Measurements from ENCODE around the gene PDE3A. TPM values are rescaled to one million over a fixed set of nuclear protein-coding genes. Genes with fewer than 3 reads are reported as not detected.

PDE3A gene
- total RNA-seq, 4 donors from 2014 or later: 4.4 to 5.3 (median 4.9) TPM

DNA sequence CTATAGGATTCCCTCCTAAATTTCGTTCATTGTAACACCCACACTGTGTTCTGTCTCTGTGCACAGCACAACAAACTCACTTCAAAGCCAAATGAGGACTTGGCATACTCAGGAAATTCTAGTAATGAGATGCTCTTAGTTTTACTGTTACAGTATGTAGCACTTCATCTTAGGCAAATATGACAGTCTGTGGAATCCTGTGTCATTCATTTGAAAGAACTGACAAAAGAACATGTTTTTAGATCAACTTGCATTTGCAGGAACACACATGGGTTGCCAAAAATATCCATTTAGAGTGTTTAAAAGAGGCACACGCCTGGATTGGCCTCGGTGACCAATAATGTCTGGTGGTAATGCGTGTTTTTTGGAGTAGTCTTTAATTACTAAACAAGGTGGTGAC lies 56.5 kb downstream of the PDE3A start:
- TF ChIP-seq POLR2A (IDR thresholded peaks at IDR 0.05): no peak
- TF ChIP-seq, protein P1, sequence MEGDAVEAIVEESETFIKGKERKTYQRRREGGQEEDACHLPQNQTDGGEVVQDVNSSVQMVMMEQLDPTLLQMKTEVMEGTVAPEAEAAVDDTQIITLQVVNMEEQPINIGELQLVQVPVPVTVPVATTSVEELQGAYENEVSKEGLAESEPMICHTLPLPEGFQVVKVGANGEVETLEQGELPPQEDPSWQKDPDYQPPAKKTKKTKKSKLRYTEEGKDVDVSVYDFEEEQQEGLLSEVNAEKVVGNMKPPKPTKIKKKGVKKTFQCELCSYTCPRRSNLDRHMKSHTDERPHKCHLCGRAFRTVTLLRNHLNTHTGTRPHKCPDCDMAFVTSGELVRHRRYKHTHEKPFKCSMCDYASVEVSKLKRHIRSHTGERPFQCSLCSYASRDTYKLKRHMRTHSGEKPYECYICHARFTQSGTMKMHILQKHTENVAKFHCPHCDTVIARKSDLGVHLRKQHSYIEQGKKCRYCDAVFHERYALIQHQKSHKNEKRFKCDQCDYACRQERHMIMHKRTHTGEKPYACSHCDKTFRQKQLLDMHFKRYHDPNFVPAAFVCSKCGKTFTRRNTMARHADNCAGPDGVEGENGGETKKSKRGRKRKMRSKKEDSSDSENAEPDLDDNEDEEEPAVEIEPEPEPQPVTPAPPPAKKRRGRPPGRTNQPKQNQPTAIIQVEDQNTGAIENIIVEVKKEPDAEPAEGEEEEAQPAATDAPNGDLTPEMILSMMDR (IDR thresholded peaks at IDR 0.05 in 4 of 5, conservative IDR thresholded peaks at IDR 0.05 in 1 of 5): no peak
- in situ Hi-C loops (cut with MboI; ENCODE audit: low sequenced_read_pairs in 4 of 4): no loop called here
- no peak overlapping the region for H3K4me3 ChIP-seq
- H3K4me1 ChIP-seq: peaks cover 10 to 35% of the 10 kb centered on the region in 2 donors
- no peaks in the 10 kb centered on the region for H3K27me3 ChIP-seq
- DNase-seq (no peak), ATAC-seq (no peak)
- no peaks in the 10 kb centered on the region for H3K36me3 ChIP-seq
- H3K9me3 ChIP-seq: no peaks in the 10 kb centered on the region
- peak overlapping the region in 2 of 4 donors; percentile 7 to 49 for H3K27ac ChIP-seq
- intact Hi-C loops (cut with DNase I; ENCODE audit: low total_unique reads): no loop called here

DNA sequence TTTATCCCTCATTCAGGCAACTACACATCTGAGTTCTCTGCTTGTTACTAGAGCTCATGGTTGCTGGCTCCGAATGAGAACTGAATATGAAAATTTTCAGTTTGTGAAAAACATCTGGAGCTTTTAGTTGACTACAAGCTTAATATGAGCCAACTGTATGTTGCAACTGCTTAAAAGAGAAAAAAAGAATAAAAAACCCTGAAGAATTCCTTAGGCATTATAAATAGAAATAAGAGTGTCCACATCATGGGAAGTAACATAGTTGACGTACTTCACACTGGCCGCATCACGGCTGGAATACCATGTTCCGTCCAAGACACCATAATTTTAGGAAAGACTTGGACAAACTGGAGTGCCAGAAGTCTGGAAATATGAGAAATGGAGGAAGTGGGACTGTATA lies 57.9 kb downstream of the PDE3A start:
- TF ChIP-seq, protein P1 (IDR thresholded peaks at IDR 0.05 in 4 of 5, conservative IDR thresholded peaks at IDR 0.05 in 1 of 5): no peak
- peak in 1 of 2 donors; percentile 25 for TF ChIP-seq POLR2A (IDR thresholded peaks at IDR 0.05)
- in situ Hi-C loops (cut with MboI; ENCODE audit: low sequenced_read_pairs in 4 of 4) (no loop called here), intact Hi-C loops (cut with DNase I; ENCODE audit: low total_unique reads) (no loop called here)
- DNase-seq (peak; percentile 33 to 64), ATAC-seq (peak; percentile 73 to 75)
- Histone ChIP-seq H3K27ac (peak overlapping the region; percentile 47 to 49 (median 48)), H3K4me3 (no peak overlapping the region), H3K9me3 (no peaks in the 10 kb centered on the region), H3K27me3 (no peaks in the 10 kb centered on the region), H3K36me3 (no peaks in the 10 kb centered on the region), H3K4me1 (peaks cover 1 to 26% of the 10 kb centered on the region in 2 donors)

DNA sequence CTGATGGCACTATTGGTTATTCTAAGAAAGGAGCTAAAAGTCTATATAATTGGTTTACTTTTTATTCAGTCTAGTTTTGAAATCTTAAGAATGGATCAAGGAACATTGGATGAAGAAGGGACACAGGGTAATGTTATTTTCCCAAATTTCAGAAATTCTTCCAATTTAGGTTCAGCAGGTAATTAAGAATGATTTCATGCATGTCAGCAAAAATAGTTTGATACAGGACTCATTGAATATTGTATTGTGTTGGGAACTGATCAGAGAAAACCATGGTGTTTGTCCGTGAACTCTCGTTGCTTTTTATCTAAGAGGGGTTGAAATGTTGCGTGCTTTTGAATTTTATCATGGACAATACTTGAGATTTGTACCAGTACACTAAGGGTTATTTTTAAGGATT lies 58.6 kb downstream of the PDE3A start:
- peaks cover 0 to 18% of the 10 kb centered on the region in 2 donors for H3K4me1 ChIP-seq
- H3K36me3 ChIP-seq: no peaks in the 10 kb centered on the region
- no peak overlapping the region for H3K4me3 ChIP-seq
- ATAC-seq (no peak), DNase-seq (no peak)
- no peak for TF ChIP-seq POLR2A (IDR thresholded peaks at IDR 0.05)
- TF ChIP-seq, protein P1 (IDR thresholded peaks at IDR 0.05 in 4 of 5, conservative IDR thresholded peaks at IDR 0.05 in 1 of 5): no peak
- H3K27ac ChIP-seq: peak overlapping the region in 3 of 4 donors; percentile 7 to 47 (median 30)
- intact Hi-C loops (cut with DNase I; ENCODE audit: low total_unique reads) (no loop called here), in situ Hi-C loops (cut with MboI; ENCODE audit: low sequenced_read_pairs in 4 of 4) (no loop called here)
- no peaks in the 10 kb centered on the region for H3K27me3 ChIP-seq
- H3K9me3 ChIP-seq: no peaks in the 10 kb centered on the region

DNA sequence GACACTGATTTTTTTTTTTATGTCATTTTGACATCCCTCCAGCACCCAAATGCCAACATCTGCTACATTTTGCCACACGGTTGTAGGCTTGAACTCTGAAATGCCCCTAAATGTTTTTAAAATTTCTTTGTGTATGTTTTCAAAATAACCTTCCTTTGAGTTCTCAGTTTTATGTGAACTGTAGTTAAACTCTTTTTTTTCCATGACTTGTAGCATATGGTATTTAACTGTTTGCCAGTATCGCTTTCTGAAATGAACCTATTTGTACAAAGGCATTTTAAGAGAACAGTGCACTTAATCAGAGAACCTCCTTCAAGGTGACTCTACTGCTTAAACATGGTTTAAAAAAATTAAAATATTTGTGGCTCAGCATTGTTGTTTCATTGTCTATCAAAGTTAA lies 61.5 kb downstream of the PDE3A start:
- no peak for TF ChIP-seq POLR2A (IDR thresholded peaks at IDR 0.05)
- TF ChIP-seq, protein P1 (IDR thresholded peaks at IDR 0.05 in 4 of 5, conservative IDR thresholded peaks at IDR 0.05 in 1 of 5): no peak
- H3K36me3 ChIP-seq: no peaks in the 10 kb centered on the region
- peaks cover 0 to 14% of the 10 kb centered on the region in 2 donors for H3K4me1 ChIP-seq
- intact Hi-C loops (cut with DNase I; ENCODE audit: low total_unique reads): no loop called here
- no peaks in the 10 kb centered on the region for H3K9me3 ChIP-seq
- ATAC-seq (no peak), DNase-seq (no peak)
- in situ Hi-C loops (cut with MboI; ENCODE audit: low sequenced_read_pairs in 4 of 4): no loop called here
- H3K27ac ChIP-seq: no peak overlapping the region
- no peaks in the 10 kb centered on the region for H3K27me3 ChIP-seq
- no peak overlapping the region for H3K4me3 ChIP-seq

DNA sequence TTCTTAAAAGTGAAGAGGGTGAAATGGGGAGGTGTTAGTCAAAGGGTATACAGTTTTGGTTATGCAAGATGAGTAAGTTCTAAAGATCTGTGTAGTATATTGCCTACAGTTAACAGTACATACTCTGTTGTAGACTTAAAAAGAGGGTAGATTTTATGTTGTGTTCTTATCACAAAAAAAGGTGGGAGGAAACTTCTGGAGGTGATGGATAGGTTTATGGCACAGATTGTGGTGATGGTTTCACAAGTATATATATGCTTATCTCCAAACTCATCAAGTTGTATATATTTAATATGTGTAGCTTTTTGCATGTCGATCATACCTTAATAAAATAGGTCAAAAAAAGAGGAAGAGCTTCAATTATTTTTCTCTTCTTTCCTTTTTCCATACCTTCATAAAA lies 64.0 kb downstream of the PDE3A start:
- Histone ChIP-seq H3K36me3 (no peaks in the 10 kb centered on the region), H3K4me3 (no peak overlapping the region), H3K27ac (no peak overlapping the region), H3K27me3 (no peaks in the 10 kb centered on the region), H3K4me1 (peaks cover 0 to 16% of the 10 kb centered on the region in 2 donors), H3K9me3 (no peaks in the 10 kb centered on the region)
- in situ Hi-C loops (cut with MboI; ENCODE audit: low sequenced_read_pairs in 4 of 4): no loop called here
- ATAC-seq (no peak), DNase-seq (no peak)
- intact Hi-C loops (cut with DNase I; ENCODE audit: low total_unique reads): no loop called here
- TF ChIP-seq, protein P1 (IDR thresholded peaks at IDR 0.05 in 4 of 5, conservative IDR thresholded peaks at IDR 0.05 in 1 of 5): no peak
- no peak for TF ChIP-seq POLR2A (IDR thresholded peaks at IDR 0.05)

All from gastrocnemius medialis (tissue), 4 donors.